ENCODE data around the gene PGLYRP2. TPM values are rescaled to one million over a fixed set of nuclear protein-coding genes. Genes with fewer than 3 reads are reported as not detected.

The PGLYRP2 gene
- total and polyA plus RNA-seq, 7 donors = 0.60 TPM; not detected in 6

GRCh38 chr19:15511671-15512424 lies 32.5 kb upstream of the PGLYRP2 start:
- TF ChIP-seq POLR2A (IDR thresholded peaks at IDR 0.05) (no peak), POLR2AphosphoS5 (IDR thresholded peaks at IDR 0.05) (no peak), EP300 (IDR thresholded peaks at IDR 0.05) (no peak), CTCF (IDR thresholded peaks at IDR 0.05) (no peak)
- intact Hi-C loops (cut with DNase I) = no loop called here
- peaks cover 15 to 53% (median 35%) of the 10 kb centered on the region in 3 donors for H3K27me3 ChIP-seq
- no peak for DNase-seq
- H3K4me3 ChIP-seq = no peak overlapping the region
- H3K4me1 ChIP-seq = peaks cover 0 to 7% (median 5%) of the 10 kb centered on the region in 4 donors
- H3K36me3 ChIP-seq = no peaks in the 10 kb centered on the region
- peaks cover 0 to 6% (median 0%) of the 10 kb centered on the region in 4 donors for H3K9me3 ChIP-seq
- no peak overlapping the region for H3K27ac ChIP-seq
- WGBS, 2 donors = 74 to 91% methylated on average over 19 of the region's 19 CpGs

GRCh38 chr19:15508035-15508710 lies 28.9 kb upstream of the PGLYRP2 start, which contains the start of gene CYP4F22:
Gene CYP4F22 (plus strand): TSS chr19:15508525. CDS start chr19:15525337, 16,812 bp downstream.
- Histone ChIP-seq H3K27me3 (peaks cover 15 to 84% (median 35%) of the 10 kb centered on the region in 3 donors), H3K4me3 (peak within 1 kb of the TSS in 2 of 4 donors; percentile 19 to 24), H3K4me1 (peaks cover 0 to 7% (median 5%) of the 10 kb centered on the region in 4 donors), H3K36me3 (no peaks in the 10 kb centered on the region), H3K9me3 (no peaks in the 10 kb centered on the region), H3K27ac (no peak within 1 kb of the TSS)
- WGBS, 2 donors = 6% methylated on average over 52 of the region's 52 CpGs
- intact Hi-C loops (cut with DNase I) = no loop called here
- TF ChIP-seq CTCF (IDR thresholded peaks at IDR 0.05) (no peak), POLR2AphosphoS5 (IDR thresholded peaks at IDR 0.05) (no peak), EP300 (IDR thresholded peaks at IDR 0.05) (no peak), POLR2A (IDR thresholded peaks at IDR 0.05) (no peak)
- DNase-seq = no peak

GRCh38 chr19:15507068-15508034 lies 28.1 kb upstream of the PGLYRP2 start:
- peaks cover 15 to 83% (median 35%) of the 10 kb centered on the region in 3 donors for H3K27me3 ChIP-seq
- H3K9me3 ChIP-seq = no peaks in the 10 kb centered on the region
- H3K27ac ChIP-seq = no peak overlapping the region
- no peaks in the 10 kb centered on the region for H3K36me3 ChIP-seq
- WGBS, 2 donors = 51 to 70% methylated on average over 14 of the region's 14 CpGs
- peaks cover 0 to 7% (median 5%) of the 10 kb centered on the region in 4 donors for H3K4me1 ChIP-seq
- no peak for DNase-seq
- H3K4me3 ChIP-seq = no peak overlapping the region
- intact Hi-C loops (cut with DNase I) = no loop called here
- TF ChIP-seq POLR2A (IDR thresholded peaks at IDR 0.05) (no peak), POLR2AphosphoS5 (IDR thresholded peaks at IDR 0.05) (no peak), CTCF (IDR thresholded peaks at IDR 0.05) (no peak), EP300 (IDR thresholded peaks at IDR 0.05) (no peak)

GRCh38 chr19:15506074-15506571 lies 26.8 kb upstream of the PGLYRP2 start:
- DNase-seq = no peak
- H3K27me3 ChIP-seq = peaks cover 15 to 78% (median 35%) of the 10 kb centered on the region in 3 donors
- H3K4me3 ChIP-seq = no peak overlapping the region
- WGBS, 2 donors = 47 to 83% methylated on average over 5 of the region's 5 CpGs
- H3K9me3 ChIP-seq = no peaks in the 10 kb centered on the region
- TF ChIP-seq EP300 (IDR thresholded peaks at IDR 0.05) (no peak), POLR2AphosphoS5 (IDR thresholded peaks at IDR 0.05) (no peak), CTCF (IDR thresholded peaks at IDR 0.05) (no peak), POLR2A (IDR thresholded peaks at IDR 0.05) (no peak)
- intact Hi-C loops (cut with DNase I) = no loop called here
- H3K36me3 ChIP-seq = no peaks in the 10 kb centered on the region
- no peak overlapping the region for H3K27ac ChIP-seq
- peaks cover 0 to 7% (median 5%) of the 10 kb centered on the region in 4 donors for H3K4me1 ChIP-seq

All from sigmoid colon (tissue), 7 donors.